Measurements from ENCODE around the gene LRRC49.
"Not testable (repeated sequence)": the region's sequence is repeated elsewhere in the genome, so short reads cannot be mapped to it uniquely, and the experiment has no call there.

LRRC49 gene

DNA sequence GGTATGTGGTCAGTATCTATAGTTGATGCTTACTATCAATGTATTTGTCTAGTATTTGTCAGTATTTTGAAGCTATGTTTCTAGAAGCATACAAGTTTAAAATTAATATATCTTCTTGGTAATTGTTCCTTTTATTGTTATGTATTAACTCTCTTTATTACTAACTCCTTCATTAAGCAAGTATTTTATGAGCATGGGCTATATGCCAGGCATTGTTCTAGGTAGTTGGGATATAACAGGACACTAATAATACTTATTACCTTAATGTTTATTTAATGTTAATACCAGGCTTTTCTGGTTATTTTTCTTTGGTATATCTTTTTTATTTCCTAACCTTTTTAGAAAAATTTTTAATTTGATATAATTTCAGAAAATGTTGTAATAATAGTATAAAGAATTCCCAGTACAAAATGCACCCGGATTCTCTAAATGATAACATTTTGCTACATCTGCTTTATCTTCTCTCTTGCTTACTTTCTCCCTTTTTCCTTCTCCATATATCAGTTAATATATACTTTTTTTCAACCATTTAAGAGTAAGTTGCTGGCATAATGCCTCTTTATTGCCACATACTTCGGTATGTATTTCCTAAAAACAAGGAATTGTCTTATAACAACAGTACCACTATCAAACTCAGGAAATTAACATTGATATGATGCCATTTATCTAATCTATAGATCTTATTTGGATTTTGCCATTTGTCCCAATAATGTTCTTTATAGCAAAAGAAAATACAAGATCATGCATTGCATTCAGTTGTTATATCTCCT lies 30.9 kb downstream of the LRRC49 start:
- Mint-ChIP-seq H3K9me3 (no peaks in the 10 kb centered on the region), H3K36me3 (ENCODE audit: low read depth) (no peaks in the 10 kb centered on the region), H3K4me3 (no peak overlapping the region), H3K4me1 (ENCODE audit: low read depth) (peaks cover 6% of the 10 kb centered on the region), H3K27me3 (ENCODE audit: low read depth) (peaks cover 20% of the 10 kb centered on the region), H3K27ac (no peak overlapping the region)
- DNase-seq (ENCODE audit: low spot score) = no peak

GRCh38 chr15:70926914-70927313 lies 34.3 kb downstream of the LRRC49 start:
- H3K27me3 Mint-ChIP-seq (ENCODE audit: low read depth) = peaks cover 34% of the 10 kb centered on the region
- H3K4me1 Mint-ChIP-seq (ENCODE audit: low read depth); DNase-seq (ENCODE audit: low spot score); H3K9me3 Mint-ChIP-seq; H3K4me3 Mint-ChIP-seq; H3K27ac Mint-ChIP-seq; H3K36me3 Mint-ChIP-seq (ENCODE audit: low read depth): not testable (repeated sequence)

- no peak for DNase-seq (ENCODE audit: low spot score)
- Mint-ChIP-seq H3K27ac (no peak overlapping the region), H3K4me1 (ENCODE audit: low read depth) (peaks cover 3% of the 10 kb centered on the region), H3K27me3 (ENCODE audit: low read depth) (peaks cover 30% of the 10 kb centered on the region), H3K9me3 (no peaks in the 10 kb centered on the region), H3K4me3 (no peak overlapping the region), H3K36me3 (ENCODE audit: low read depth) (no peaks in the 10 kb centered on the region)
Observed at GRCh38 chr15:70931821-70932220, 39.2 kb downstream of the LRRC49 start.

- Mint-ChIP-seq H3K4me3 (no peak overlapping the region), H3K27me3 (ENCODE audit: low read depth) (peaks cover 28% of the 10 kb centered on the region), H3K36me3 (ENCODE audit: low read depth) (no peaks in the 10 kb centered on the region), H3K4me1 (ENCODE audit: low read depth) (no peaks in the 10 kb centered on the region), H3K27ac (no peak overlapping the region), H3K9me3 (no peaks in the 10 kb centered on the region)
- no peak for DNase-seq (ENCODE audit: low spot score)
Observed at GRCh38 chr15:70932397-70932796, 39.8 kb downstream of the LRRC49 start.

- DNase-seq (ENCODE audit: low spot score) = no peak
- Mint-ChIP-seq H3K9me3 (no peaks in the 10 kb centered on the region), H3K27me3 (ENCODE audit: low read depth) (peaks cover 33% of the 10 kb centered on the region), H3K36me3 (ENCODE audit: low read depth) (no peaks in the 10 kb centered on the region), H3K27ac (no peak overlapping the region), H3K4me3 (no peak overlapping the region), H3K4me1 (ENCODE audit: low read depth) (no peaks in the 10 kb centered on the region)
Observed at GRCh38 chr15:70933411-70933810, 40.8 kb downstream of the LRRC49 start.

DNA sequence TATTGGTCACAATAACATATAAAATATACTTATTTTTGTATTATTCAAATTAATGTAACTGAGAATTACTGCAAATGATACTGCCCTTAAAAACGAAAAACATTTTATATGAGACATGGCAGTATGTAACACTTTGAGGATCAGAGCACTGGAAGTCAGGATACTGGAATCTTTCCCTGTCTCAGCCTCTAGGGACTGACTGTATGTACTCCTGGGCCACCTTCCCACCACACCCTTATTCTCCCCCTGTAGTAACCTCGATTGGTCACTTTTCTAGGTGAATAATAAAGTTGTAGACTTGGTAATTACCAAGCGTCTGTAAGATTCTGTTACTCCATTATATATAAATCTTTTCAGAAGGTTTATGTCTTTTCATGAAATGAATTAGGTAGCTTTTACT lies 43.0 kb downstream of the LRRC49 start:
- Mint-ChIP-seq H3K36me3 (ENCODE audit: low read depth) (no peaks in the 10 kb centered on the region), H3K4me1 (ENCODE audit: low read depth) (no peaks in the 10 kb centered on the region), H3K27ac (no peak overlapping the region), H3K27me3 (ENCODE audit: low read depth) (peaks cover 27% of the 10 kb centered on the region), H3K4me3 (no peak overlapping the region), H3K9me3 (no peaks in the 10 kb centered on the region)
- no peak for DNase-seq (ENCODE audit: low spot score)

- Mint-ChIP-seq H3K9me3 (no peaks in the 10 kb centered on the region), H3K4me3 (no peak overlapping the region), H3K27me3 (ENCODE audit: low read depth) (peaks cover 24% of the 10 kb centered on the region), H3K27ac (no peak overlapping the region), H3K4me1 (ENCODE audit: low read depth) (no peaks in the 10 kb centered on the region), H3K36me3 (ENCODE audit: low read depth) (no peaks in the 10 kb centered on the region)
- no peak for DNase-seq (ENCODE audit: low spot score)
Observed at GRCh38 chr15:70936326-70936725, 43.7 kb downstream of the LRRC49 start.

GRCh38 chr15:70943285-70943684 lies 50.7 kb downstream of the LRRC49 start:
- not testable (repeated sequence) for H3K27ac Mint-ChIP-seq; DNase-seq (ENCODE audit: low spot score); H3K4me3 Mint-ChIP-seq; H3K36me3 Mint-ChIP-seq (ENCODE audit: low read depth); H3K4me1 Mint-ChIP-seq (ENCODE audit: low read depth); H3K27me3 Mint-ChIP-seq (ENCODE audit: low read depth); H3K9me3 Mint-ChIP-seq

DNA sequence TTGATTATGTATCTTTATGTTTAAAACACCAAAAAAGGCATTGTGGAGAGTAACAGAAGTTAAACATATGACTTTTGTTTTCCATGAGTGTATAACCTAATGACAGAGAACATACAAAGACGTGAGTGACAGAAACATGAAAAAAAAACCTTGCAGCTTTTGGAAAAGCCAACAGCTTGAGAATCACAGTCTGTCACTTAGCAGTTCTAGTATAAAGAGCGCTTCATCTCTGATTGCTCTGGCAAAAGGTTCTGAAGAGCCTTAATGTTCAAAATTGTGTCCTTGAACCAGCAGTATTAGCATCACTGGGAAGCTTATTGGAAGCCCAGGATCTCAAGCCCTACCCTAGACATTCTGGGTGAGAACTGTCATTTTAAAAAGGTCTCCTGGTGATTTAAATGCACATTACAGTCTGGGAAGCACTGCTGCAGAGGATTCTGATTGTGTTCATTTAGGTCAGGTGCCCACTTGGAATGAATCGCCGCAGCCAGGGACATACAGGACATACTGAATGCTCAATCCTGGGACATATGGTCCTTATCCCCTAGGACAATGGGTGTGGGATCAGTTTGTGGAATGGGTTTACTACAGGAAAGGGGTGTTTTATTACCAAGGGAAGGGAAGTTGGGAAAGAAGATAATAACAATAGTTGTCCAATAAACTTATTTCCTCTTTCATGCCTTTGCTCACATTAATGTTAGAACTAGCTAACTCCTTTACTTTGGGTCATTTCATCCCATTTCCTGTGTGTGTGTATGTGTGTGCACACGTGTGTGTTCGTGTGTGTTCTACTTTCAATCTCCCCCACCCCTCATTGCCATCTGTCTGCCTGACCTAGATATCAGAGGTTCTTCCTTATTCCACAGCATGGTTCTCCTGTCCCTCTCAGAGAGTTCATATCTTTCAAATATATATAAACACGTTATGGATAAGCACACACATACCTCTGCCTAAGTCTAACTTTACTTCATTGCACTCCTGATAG lies 55.0 kb downstream of the LRRC49 start:
- peaks cover 6% of the 10 kb centered on the region for H3K27me3 Mint-ChIP-seq (ENCODE audit: low read depth)
- no peak for DNase-seq (ENCODE audit: low spot score)
- no peak overlapping the region for H3K4me3 Mint-ChIP-seq
- H3K9me3 Mint-ChIP-seq = no peaks in the 10 kb centered on the region
- H3K36me3 Mint-ChIP-seq (ENCODE audit: low read depth) = no peaks in the 10 kb centered on the region
- H3K4me1 Mint-ChIP-seq (ENCODE audit: low read depth) = no peaks in the 10 kb centered on the region
- no peak overlapping the region for H3K27ac Mint-ChIP-seq

DNA sequence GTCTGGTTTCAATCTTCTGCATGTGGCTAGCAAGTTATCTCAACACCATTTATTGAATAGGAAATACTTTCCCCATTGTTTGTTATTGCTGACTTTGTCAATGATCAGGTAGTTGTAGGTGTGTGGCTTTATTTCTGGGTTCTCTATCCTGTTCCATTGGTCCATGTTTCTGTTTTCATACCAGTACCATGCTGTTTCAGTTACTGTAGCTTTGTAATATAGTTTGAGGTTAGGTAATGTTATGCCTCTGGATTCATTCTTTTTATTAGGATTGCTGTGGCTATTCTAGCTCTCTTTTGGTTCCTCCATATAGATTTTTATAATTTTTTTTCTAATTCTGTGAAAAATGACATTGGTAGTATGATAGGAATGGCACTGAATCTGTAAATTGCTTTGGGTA lies 58.3 kb downstream of the LRRC49 start:
- no peak overlapping the region for H3K4me3 Mint-ChIP-seq
- no peaks in the 10 kb centered on the region for H3K9me3 Mint-ChIP-seq
- no peaks in the 10 kb centered on the region for H3K36me3 Mint-ChIP-seq (ENCODE audit: low read depth)
- DNase-seq (ENCODE audit: low spot score) = no peak
- H3K27ac Mint-ChIP-seq = no peak overlapping the region
- peaks cover 6% of the 10 kb centered on the region for H3K27me3 Mint-ChIP-seq (ENCODE audit: low read depth)
- H3K4me1 Mint-ChIP-seq (ENCODE audit: low read depth) = no peaks in the 10 kb centered on the region

DNA sequence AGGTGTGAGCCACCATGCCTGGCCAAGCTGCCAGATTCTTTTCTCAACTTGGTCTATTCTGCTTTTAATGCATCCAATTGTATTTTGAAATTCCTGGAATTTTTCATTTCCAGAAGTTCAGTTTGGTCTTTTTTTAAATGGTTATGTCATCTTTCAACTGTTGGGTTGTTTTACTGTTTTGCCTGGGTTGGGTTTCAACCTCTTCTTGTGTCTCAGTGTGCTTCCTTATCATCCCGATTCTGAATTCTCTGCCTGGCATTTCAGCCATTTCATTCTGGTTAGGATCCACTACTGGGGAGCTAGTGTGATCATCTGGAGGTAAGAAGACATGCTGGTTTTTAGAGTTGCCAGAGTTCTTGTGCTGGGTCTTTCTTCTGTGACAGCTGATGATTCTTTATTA lies 61.5 kb downstream of the LRRC49 start:
- Mint-ChIP-seq H3K4me1 (ENCODE audit: low read depth) (no peaks in the 10 kb centered on the region), H3K9me3 (no peaks in the 10 kb centered on the region), H3K36me3 (ENCODE audit: low read depth) (no peaks in the 10 kb centered on the region), H3K27ac (no peak overlapping the region), H3K4me3 (no peak overlapping the region), H3K27me3 (ENCODE audit: low read depth) (peaks cover 4% of the 10 kb centered on the region)
- DNase-seq (ENCODE audit: low spot score) = no peak

GRCh38 chr15:70954733-70955132 lies 62.1 kb downstream of the LRRC49 start:
- no peak overlapping the region for H3K27ac Mint-ChIP-seq
- no peaks in the 10 kb centered on the region for H3K36me3 Mint-ChIP-seq (ENCODE audit: low read depth)
- no peaks in the 10 kb centered on the region for H3K9me3 Mint-ChIP-seq
- DNase-seq (ENCODE audit: low spot score) = no peak
- H3K27me3 Mint-ChIP-seq (ENCODE audit: low read depth) = peaks cover 4% of the 10 kb centered on the region
- no peak overlapping the region for H3K4me3 Mint-ChIP-seq
- H3K4me1 Mint-ChIP-seq (ENCODE audit: low read depth) = no peaks in the 10 kb centered on the region

DNA sequence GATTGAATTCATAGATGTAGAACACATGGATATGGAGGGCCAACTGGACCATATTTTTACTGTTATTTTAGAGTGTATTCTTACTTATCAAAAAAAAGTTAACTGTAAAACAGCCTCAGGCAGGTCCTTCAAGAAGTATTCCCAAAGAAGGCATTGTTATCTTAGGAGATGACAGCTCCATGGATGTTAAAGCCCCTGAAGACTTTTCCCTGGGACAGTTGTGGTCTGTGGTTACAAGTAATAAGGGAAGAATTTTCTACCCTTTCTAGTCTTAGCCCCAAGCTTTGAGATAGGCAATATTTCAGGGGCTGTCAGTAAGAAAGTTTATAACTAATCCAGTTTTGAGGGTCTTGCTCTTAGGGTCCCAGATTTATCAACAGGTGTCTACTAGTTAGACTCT lies 62.5 kb downstream of the LRRC49 start:
- Mint-ChIP-seq H3K9me3 (no peaks in the 10 kb centered on the region), H3K4me1 (ENCODE audit: low read depth) (no peaks in the 10 kb centered on the region), H3K27me3 (ENCODE audit: low read depth) (peaks cover 4% of the 10 kb centered on the region), H3K27ac (no peak overlapping the region), H3K36me3 (ENCODE audit: low read depth) (no peaks in the 10 kb centered on the region), H3K4me3 (no peak overlapping the region)
- DNase-seq (ENCODE audit: low spot score) = no peak

- Mint-ChIP-seq H3K4me1 (ENCODE audit: low read depth) (no peaks in the 10 kb centered on the region), H3K27me3 (ENCODE audit: low read depth) (peaks cover 4% of the 10 kb centered on the region), H3K36me3 (ENCODE audit: low read depth) (no peaks in the 10 kb centered on the region), H3K27ac (no peak overlapping the region), H3K9me3 (no peaks in the 10 kb centered on the region), H3K4me3 (no peak overlapping the region)
- DNase-seq (ENCODE audit: low spot score) = no peak
Observed at GRCh38 chr15:70956201-70956995, 63.8 kb downstream of the LRRC49 start.
